ENCODE measurements around the gene JAML.

The JAML gene

DNA sequence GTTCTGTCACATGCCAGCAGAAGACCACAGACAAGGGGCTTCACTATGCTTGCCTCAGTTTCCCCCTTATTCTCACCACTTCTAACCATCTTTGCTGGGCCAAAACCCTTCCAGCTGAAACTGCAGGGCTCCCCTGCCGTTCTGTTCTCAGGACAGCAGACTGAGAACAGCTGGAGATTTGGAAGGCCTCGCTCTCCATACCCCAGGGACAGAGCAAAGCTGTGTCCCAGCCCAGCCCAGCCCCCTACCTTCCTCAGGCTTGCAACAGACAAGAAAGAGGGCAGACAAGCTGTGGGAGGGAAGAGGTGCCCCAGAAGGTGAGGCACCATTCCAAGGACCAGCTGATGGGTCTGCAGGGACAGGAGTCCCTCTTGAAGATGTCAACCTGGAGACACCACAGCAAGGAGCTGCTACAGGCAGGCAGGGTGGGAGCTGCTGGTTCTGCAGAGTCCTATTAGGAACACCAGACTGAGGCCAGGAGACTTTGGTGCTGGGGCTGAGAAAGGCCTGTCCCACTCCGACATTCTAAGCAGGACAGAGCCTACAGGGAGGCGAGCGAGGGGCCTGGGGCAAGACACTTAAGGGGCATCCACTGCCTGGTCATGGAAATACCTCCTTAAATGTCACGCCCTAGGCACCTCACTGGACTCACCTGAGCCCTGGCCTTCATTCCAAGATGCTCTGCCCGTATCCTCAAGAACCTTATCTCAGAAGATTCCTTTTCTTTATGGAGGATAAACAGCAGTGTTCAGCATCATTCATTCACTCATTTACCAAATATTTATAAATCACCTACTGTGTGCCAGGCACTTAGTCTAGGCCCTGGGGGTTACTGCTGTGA is 55.3 kb downstream of the JAML start:
- DNase-seq: no peak

DNA sequence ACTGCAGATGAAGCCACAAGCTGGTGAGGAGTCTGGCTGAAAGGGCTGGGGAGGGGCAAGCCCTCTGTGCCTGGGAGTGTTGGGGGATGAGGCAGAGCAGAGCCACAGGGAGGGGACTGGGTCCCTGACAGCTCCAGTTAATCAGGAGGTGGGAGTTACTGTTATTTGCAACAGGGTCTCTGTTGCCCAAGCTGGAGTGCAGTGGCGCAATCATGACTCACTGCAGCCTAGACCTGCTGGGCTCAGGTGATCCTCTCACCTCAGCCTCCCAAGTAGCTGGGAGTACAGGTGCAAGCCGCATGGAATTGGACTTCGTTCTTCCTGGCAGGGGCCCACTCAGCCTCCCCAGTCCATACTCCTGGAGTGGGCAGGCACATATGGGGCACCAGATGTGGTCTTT is 56.1 kb downstream of the JAML start:
- no peak for DNase-seq

DNA sequence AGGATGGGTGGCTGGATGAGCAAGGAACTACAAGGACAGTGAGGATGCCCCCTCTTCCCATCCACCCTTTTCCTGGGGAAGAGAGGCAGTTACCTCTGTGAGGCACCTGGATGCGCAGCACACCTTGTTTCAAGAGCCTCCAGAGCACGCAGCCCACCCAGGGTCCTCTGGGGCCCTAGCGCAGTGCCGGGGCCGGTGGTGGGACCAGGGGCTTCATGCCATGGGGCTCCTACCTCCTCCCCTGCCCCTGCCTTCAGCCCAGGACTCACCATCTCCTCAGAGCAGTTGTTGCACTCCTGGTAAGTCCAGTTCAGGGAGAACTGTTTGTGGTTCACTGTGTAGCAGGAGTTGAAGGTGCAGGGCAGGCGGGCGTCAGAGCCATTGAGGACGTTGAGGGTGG is 56.5 kb downstream of the JAML start:
- DNase-seq: no peak

DNA sequence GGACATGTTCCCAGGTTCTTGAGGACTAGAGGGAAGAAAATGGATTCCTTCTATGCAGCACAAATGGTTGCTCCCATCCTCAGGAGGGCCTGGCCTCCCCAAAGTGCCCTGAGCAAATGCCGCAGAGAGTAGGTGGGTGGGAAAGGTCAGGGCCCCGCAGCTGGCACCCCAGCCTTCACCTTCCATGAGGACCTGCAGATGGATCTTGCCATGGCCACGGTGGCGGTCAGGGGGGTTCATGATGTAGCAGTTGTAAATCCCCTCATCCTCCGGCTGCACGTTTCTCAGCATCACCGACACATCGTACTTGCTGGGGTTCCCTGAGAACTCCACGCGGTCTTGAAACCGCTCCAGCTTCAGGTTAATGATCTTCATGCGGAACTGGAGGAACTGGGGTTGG is 56.9 kb downstream of the JAML start:
- no peak for DNase-seq

DNA sequence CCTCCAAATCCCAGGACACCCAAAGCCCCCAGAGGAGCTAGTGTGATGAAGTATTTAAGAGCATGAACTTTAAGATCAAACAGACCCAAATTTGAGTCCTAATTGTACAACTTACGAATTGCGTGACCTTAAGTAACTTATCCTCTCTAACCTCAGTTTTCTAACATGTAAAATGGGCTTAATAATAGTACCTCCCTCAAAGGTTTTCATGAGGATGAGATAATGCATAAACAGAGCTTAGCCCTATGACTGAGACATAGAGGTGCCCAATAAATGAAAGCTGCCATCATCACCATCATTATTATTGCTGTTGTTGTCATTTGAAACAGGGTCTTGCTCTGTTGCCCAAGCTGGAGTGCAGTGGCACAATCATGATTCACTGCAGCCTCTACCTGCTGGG is 57.6 kb downstream of the JAML start:
- no peak for DNase-seq

DNA sequence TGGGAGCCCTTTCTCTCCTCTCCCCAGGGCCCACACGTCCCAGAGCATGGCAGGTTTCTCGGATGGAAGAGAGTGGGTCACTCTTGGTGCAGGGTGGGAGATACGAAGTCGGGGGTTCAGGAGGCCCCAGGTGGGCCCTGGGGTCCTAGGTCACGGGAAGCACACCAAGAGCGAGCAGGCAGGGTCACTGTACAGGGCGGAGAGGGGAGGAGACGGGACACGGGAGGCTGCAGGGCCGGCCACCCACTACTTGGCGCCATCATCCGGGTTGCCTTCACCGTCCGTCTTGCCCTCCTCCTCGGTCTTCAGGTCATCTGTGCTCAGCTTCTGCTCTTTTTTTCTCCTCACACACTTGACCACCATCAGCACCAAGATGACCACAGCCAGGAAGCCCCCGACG is 58.2 kb downstream of the JAML start:
- no peak for DNase-seq

DNA sequence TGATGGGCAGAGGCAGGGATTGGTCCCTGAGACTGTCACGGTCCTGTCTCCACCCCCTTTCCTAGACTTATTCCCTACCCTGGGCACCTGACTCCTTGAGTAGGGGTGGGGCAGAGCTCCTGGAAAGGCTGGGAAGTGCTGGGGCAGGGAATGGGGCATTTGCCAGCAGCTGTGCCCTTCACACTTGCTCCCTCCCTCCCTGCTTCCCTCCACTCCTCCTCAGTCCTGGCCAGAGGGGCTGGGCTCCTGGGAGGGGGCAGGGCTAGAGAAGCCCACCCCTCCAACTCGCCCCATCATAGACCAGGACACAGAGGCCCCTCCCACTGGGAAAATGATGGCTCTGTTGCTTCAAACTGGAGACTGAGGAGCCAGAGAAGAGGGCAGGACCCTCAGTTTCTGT is 59.9 kb downstream of the JAML start:
- no peak for DNase-seq

DNA sequence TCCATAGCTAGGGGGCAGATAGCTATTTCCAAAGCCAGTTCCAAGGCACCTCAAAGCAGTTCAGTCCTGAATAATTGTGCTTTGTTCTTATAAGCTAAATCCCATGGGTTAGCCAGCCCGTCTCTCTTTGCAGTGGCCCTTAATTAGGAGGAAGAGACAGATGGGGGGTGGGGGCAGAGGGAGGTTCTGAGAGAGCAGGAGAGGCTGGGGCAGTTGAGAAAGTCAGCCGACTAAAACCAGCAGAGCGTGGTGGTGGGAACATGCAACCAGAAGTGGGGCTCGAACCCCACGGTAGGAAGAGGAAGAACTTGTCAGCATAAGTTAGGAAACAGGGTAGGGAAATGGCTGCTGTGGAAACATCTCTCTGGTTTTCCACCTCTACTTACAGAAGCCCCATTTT is 61.3 kb downstream of the JAML start:
- no peak for DNase-seq

DNA sequence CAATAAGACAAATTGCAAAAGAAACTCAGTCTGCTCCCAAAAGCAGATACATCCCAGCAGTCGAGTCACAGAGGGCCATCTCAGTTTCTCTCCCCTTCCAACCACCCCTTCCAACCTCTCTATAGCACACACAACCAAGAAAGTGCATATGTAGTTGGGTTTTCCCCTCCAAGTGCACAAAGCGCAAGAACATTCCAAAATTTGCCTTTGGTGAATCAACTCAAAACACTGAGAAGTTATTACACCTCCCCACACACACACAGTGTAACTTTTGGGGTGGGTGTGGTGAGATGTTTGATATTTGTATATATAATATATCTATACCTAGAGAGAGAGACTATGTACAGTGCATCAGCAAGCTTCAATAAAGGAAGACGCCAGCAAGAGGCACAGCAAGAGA is 62.0 kb downstream of the JAML start:
- DNase-seq: no peak

DNA sequence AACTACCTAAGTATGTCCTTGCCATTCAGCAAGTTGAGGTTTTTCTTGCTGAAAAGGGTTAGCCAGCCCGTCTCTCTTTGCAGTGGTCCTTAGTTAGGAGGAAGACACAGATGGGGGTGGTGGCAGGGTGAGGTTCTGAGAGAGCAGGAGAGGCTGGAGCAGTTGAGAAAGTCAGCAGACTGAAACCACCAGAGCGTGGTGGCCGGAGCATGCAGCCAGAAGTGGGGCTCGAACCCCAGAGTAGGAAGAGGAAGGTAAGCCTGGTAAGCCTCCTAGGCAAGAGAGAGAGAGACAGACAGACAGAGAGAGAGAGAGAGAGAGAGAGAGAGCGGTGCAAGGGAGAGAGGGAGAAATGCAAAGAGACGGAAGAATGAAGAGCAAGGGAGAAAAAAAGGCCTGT is 63.0 kb downstream of the JAML start:
- no peak for DNase-seq

DNA sequence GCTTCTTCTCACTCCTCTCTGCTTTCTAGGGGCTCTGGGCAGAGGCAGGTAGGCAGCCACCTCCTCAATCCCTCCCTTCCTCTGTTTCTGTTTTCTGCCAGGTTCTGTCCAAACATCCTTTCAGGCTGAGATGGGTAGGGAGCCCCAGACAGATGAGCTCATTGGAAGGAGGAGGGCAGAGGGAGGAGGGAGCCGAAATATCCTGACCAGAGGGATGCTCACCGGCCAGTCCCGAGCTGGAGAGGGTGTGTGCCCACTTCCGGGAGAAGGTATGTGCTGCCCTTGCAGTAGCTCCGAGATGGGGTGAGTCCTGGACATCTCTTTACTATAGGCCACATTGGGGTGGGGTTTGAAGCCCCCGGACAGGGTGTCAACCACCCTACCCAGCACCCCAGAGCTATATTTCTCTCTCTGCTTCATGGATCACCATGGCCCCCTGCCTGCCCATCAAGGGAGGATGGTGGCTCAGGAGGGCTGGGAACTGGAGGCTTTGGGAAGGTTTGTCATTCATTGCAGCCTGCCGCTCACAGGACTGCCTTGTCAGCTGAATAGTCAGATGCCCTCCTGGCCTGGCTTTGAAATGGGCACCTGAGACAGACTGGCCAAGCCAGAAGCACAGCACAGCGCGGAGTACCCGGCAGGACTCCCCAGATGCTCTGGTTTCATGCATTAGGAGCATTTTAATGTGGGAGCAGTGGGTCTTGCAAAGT is 67.5 kb downstream of the JAML start:
- DNase-seq: no peak

DNA sequence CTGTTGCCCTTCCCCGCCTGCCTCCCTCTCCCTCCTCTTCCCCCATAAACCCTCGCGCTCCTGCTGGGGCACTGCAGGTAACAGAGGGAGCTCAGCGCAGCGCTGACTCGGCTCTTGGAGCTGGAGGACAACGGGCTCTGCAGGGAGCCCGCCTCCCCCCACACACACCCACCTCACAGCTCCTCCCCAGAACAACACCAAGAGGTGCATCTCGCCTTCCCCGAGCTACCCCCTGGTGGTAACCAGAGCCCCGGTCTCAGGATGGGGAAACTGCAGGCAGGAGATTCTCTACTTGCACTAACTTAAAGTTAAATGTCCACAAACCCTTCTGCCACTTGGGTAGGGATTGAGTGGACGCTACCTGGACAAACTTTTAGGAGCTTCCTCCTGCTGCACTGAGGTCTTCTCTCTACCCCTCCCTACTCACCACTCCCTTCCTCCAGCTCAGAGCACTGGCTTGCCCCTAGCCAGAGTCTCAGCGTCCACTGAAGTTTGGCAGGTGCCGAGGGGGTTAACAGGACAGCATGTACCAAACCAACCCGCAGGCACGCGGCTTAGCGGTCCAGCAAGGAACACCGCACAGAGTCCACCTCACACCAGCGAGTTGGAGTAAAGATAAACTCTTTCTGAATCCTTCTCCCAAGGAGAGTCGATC is 68.2 kb downstream of the JAML start:
- peak in 7 of 56 donors; percentile 15 to 50 (median 32) for DNase-seq

DNA sequence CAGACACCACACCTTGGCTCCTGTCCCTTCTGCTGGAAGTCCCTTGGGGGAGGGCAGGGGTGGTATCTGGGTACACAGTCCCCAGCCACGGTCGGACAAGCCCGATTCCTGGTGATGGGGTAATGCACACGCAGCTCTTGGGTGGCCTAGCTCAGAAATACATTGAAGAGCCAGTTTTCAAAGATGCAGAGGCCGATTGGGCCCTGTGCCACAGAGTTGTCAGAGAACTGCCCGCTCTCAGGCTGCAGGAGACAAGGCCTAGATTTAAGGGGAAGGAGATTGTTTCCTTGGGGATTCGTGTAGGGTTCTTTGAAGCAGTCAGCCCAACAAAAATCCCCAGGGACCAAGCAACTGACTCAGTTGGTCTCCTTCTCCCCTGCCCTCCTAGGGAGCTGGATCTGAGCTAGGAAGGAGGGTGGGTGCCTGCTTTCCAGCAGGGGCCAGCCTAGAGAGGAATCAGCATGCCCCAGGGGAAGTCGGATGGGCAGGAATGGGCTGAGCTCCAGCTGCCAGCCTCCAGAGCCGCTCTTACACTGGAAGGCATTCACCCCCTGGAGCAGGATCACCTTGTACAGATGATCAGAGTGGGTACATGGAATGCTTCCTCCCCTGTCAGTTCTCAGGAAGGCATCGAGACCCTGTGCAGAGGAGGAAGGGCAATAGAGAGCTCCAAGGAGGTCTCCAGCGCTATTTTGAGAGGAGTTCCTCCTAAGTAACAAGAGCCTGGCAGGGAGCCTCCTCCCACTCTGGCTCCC is 68.9 kb downstream of the JAML start:
- DNase-seq: no peak

DNA sequence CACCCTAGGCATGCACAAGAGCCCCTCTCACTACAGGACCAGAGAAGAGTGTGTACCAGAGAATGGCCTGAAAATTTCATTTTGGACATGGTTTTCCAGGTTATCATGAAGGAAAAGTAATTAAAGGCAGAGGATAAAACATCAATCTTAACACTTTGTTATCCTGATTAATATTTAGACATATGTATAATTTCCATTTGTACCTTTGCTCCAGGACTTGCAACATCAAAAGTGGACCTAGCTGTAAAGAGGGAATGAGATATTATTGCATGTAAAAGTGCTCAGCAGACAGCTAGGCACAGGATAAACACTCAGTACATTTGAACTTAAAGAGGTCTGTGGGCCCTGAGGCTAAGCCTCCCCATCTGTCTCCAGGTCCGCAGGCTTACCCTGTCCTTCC is 70.2 kb downstream of the JAML start:
- no peak for DNase-seq

DNA sequence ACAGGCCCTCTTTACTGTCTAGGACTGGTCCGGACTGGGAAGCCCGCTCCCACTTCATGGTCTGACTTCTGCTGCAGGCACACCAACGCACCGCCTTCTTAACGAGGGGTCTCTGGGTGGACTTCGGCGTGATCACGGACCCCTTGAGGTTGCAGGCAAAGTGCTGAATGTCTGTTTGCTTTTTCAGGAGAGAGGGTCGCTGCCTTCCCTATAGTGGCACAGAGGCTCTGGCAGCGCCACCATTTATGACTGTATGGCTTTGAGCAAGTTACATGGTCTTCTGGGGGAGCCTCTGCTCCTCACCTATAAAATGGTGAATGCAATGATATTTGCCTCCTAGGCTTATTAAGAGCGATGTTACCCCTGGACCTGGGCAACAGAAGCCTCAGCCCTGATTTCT is 70.8 kb downstream of the JAML start:
- DNase-seq: no peak

DNA sequence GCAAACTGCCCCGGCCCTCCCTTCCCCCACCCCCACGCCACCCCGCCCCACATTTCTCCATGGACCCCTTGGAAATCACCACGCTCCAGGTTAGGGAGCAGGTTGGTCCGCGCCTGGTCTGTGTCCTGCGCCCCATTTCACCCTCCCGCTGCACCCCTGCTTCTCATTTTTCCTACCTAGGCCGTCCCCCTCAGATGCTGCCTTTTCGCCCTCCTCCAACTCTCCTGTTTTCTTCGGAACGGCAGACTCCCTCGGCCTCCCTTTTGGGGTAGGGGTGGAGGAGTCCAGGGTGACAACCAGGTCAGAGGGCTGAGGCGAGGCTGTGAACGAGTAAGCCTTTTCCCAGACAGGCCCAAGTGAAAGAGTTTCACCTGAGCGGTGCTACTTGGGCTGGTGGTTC is 71.3 kb downstream of the JAML start:
- no peak for DNase-seq

DNA sequence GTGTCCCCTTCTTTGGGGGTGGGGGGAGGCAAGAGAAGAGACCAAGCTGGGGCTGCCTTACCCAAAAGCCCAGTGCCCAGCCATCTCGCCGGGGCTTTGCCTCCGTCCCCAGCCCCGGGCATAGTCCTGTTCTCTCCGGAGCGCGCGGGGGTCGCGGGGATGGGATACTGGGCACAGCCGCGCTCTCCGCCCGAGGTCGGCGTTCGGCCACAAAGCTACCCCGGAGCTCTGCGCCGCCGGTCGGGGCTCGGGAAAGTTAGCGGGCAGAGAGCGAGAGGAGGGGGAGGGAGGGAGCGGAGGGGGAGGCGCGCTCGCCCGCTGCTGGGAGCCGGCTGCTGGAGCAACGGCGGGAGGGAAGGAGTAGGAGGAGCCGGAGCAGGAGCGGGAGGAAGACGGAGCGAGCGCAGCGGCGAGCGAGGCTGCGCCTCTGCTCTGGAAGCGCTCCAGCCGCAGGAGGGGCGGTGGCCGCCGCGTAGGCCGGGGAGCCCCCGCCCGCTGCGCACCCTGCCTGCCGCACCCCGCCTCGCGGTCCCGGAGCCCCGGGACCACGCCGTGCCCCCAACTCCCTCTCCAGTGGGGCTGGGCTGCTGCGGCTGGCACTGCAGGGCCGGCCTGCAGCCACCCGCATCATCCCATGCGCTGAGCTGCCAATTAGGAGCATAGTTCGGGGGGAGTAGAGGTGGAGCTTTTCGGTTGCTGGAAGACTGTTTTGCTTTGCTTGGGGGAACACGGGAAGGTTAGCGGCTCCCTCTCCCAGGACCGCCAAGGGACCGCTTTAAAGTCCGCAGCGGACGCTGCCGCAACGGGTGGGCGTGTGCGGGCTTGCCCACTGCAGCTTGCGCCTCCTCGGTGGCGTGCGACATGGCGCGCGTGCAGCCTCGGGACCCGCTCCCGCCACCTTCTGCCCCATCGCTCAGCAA is 72.0 kb downstream of the JAML start, which contains the start of gene SCN4B:
Gene SCN4B, minus strand, starts transcription at position 272 of the 920 bp plus-strand sequence. Its CDS starts 150 bp downstream, at position 122.
- DNase-seq: peak in 45 of 56 donors; percentile 13 to 84 (median 51)

DNA sequence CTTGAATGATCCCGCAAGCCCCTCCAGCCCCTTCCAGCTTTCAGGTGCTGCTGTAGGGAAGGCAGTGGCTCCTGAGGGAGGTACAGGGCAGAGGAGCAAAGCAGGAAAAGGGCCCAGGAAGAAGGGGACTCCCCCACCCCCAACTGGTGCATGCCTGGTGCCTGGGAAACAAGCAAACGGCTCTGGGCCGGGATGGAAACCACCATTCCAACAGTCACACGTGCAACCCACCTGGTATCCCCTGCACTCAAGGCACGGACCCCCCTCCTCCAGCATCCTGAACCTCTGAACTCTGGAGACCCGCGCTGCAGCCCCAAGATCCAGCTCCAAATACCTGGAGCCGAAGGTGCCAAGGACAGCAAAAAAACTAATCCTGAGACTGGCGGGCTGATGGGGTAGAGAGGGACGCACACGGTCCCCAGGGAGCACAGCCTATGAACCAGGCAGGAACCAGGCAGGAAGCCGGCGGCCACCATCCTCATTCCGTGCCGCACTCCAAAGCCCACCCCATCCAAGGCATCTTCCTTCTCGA is 72.7 kb downstream of the JAML start:
- DNase-seq: no peak

DNA sequence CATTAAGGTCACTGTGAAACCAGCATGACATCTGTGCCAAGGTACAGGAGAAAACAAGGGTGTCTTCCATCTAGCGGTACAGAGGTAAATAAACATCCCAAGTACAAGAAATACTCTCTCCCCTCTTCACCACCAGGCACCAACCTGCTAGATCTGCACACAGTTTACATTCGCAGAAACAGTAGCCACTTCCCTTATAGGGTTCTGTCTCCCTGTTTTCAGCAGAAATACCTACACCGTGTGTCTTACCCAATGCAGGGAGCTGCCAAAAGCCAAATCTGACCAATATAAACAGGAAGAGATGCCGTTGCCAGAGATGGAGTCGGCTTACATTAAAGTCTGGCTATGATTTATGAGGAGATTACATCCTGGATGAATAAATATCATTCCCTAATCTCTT is 73.4 kb downstream of the JAML start:
- DNase-seq: no peak

DNA sequence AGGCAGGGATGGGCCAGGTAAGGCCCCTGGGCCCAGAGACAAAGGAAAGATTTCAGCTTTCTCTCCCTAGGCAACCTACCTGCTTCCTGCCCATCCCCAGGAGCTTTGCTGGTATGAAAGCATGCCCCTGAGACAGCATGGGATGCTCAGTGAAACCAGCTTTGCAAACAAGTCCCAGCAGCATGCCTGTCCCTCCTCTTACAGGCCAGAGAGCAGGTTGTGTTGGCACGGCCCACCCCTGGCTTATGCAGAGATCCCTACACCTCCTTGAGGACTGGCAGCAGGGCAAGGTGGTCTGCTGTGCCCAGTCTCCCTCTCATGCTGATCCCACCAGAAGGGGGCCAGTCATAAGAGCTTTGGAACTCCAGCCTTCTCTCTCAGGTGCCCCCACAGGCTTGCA is 75.3 kb downstream of the JAML start:
- no peak for DNase-seq
